Measurements from ENCODE around the gene KIF1A. TPM values are rescaled to one million over a fixed set of nuclear protein-coding genes. Genes with fewer than 3 reads are reported as not detected.

Gene KIF1A
- total RNA-seq, 1 donor from 2014 or later, result not detected

- TF ChIP-seq CTCF (IDR thresholded peaks at IDR 0.05), result no peak
- no peak for DNase-seq
- H3K4me3 Mint-ChIP-seq, result no peak overlapping the region
- CTCF ChIA-PET, result no interaction called here
- peaks cover 8% of the 10 kb centered on the region for H3K27me3 Mint-ChIP-seq
- intact Hi-C loops (cut with micrococcal nuclease), result no loop called here
- no peaks in the 10 kb centered on the region for H3K4me1 Mint-ChIP-seq
- H3K36me3 Mint-ChIP-seq (ENCODE audit: low read depth), result no peaks in the 10 kb centered on the region
- no peak for ATAC-seq (ENCODE audit: low read depth)
- H3K9me3 Mint-ChIP-seq, result peaks cover 10% of the 10 kb centered on the region
- no peak overlapping the region for H3K27ac Mint-ChIP-seq
- POLR2A ChIA-PET, result no interaction called here
These were observed 36.3 kb upstream of the KIF1A start for GRCh38 chr2:240856151-240856980.

GRCh38 chr2:240855670-240856069, 35.7 kb upstream of the KIF1A start:
- peaks cover 10% of the 10 kb centered on the region for H3K9me3 Mint-ChIP-seq
- no peak overlapping the region for H3K4me3 Mint-ChIP-seq
- H3K4me1 Mint-ChIP-seq, result no peaks in the 10 kb centered on the region
- POLR2A ChIA-PET, result no interaction called here
- no peaks in the 10 kb centered on the region for H3K36me3 Mint-ChIP-seq (ENCODE audit: low read depth)
- DNase-seq (no peak), ATAC-seq (ENCODE audit: low read depth) (no peak)
- peaks cover 4% of the 10 kb centered on the region for H3K27me3 Mint-ChIP-seq
- TF ChIP-seq CTCF (IDR thresholded peaks at IDR 0.05), result no peak
- H3K27ac Mint-ChIP-seq, result no peak overlapping the region
- CTCF ChIA-PET, result no interaction called here
- intact Hi-C loops (cut with micrococcal nuclease), result no loop called here

GRCh38 chr2:240852671-240853314, 32.8 kb upstream of the KIF1A start:
- H3K4me1 Mint-ChIP-seq, result no peaks in the 10 kb centered on the region
- no peak overlapping the region for H3K4me3 Mint-ChIP-seq
- no peak overlapping the region for H3K27ac Mint-ChIP-seq
- no peak for TF ChIP-seq CTCF (IDR thresholded peaks at IDR 0.05)
- DNase-seq, result no peak
- ChIA-PET POLR2A (interaction anchor here (0.6 kb wide), 1 partner anchor 490 kb away, joined by 6 read pairs; no protein-coding TSS in a partner anchor), CTCF (no interaction called here)
- H3K36me3 Mint-ChIP-seq (ENCODE audit: low read depth), result no peaks in the 10 kb centered on the region
- no peaks in the 10 kb centered on the region for H3K27me3 Mint-ChIP-seq
- peaks cover 12% of the 10 kb centered on the region for H3K9me3 Mint-ChIP-seq
- no peak for ATAC-seq (ENCODE audit: low read depth)
- intact Hi-C loops (cut with micrococcal nuclease), result loop anchor here (5.0 kb wide), 1 partner anchor 880 kb away; the partner anchor contains the start of gene D2HGDH

- no peak overlapping the region for H3K27ac Mint-ChIP-seq
- CTCF ChIA-PET, result interaction anchor here (1.4 to 1.5 kb wide), 2 partner anchors 808 to 1027 kb away, joined by 5 to 7 read pairs; no protein-coding TSS in a partner anchor
- H3K4me1 Mint-ChIP-seq, result no peaks in the 10 kb centered on the region
- intact Hi-C loops (cut with micrococcal nuclease), result loop anchor here (1.0 to 5.0 kb wide), 2 partner anchors 299 to 881 kb away; partner anchors contain the start of genes D2HGDH and PPP1R7
- no peak overlapping the region for H3K4me3 Mint-ChIP-seq
- no peaks in the 10 kb centered on the region for H3K27me3 Mint-ChIP-seq
- no peaks in the 10 kb centered on the region for H3K36me3 Mint-ChIP-seq (ENCODE audit: low read depth)
- POLR2A ChIA-PET, result no interaction called here
- H3K9me3 Mint-ChIP-seq, result peaks cover 13% of the 10 kb centered on the region
- ATAC-seq (ENCODE audit: low read depth), result peak; percentile 86
- peak; percentile 65 for TF ChIP-seq CTCF (IDR thresholded peaks at IDR 0.05)
- peak; percentile 75 for DNase-seq
These were observed 31.3 kb upstream of the KIF1A start for GRCh38 chr2:240851078-240851991.
